ENCODE measurements around the gene SLX4. TPM values are rescaled to one million over a fixed set of nuclear protein-coding genes. Genes with fewer than 3 reads are reported as not detected.
A peak's percentile ranks its signal among the peaks of the same experiment; 100 is the strongest.

The SLX4 gene
- total and polyA plus RNA-seq, 9 of the 15 experiments (the other 6 are each of a cell fraction or from before 2014, with no cell fraction given), result 0.29 to 7.9 (median 3.8) TPM

- Histone ChIP-seq H2AFZ (ENCODE audit: low read depth, low read length) (no peak overlapping the region), H3K4me1 (replicated peaks in 1 of 2; ENCODE audit: control insufficient read depth in 2 of 2, insufficient read depth in 2 of 2, low read length in 2 of 2) (peaks cover 0 to 26% of the 10 kb centered on the region in 2 experiments; a peak in 3 of 5 replicates), H3K9me3 (replicated peaks; ENCODE audit: control insufficient read depth, insufficient read depth, low read depth, low read length) (no peaks in the 10 kb centered on the region), H3K27me3 (ENCODE audit: control insufficient read depth in 2 of 2, insufficient read depth in 2 of 2, low read length in 2 of 2) (no peaks in the 10 kb centered on the region), H3K27ac (ENCODE audit: extremely low read depth, low read depth, low read length) (no peak overlapping the region), H4K20me1 (replicated peaks; ENCODE audit: control insufficient read depth, insufficient read depth, low read length) (no peaks in the 10 kb centered on the region; the same call in none of the 2 replicates), H3K9ac (ENCODE audit: insufficient read depth in 1 of 2, low read depth in 2 of 2, low read length in 2 of 2) (no peak overlapping the region; a peak in 1 of 4 replicates), H3K79me2 (ENCODE audit: control insufficient read depth, insufficient read depth, low read length) (no peaks in the 10 kb centered on the region), H3K36me3 (ENCODE audit: control insufficient read depth, insufficient read depth, low read length) (peaks cover 15% of the 10 kb centered on the region; the same call in 2 of the 3 replicates), H3K4me3 (no peak overlapping the region), H3K9me1 (ENCODE audit: control insufficient read depth, insufficient read depth, low read length) (no peaks in the 10 kb centered on the region), H3K4me2 (ENCODE audit: insufficient read depth, low read length) (no peak overlapping the region)
- no TSS peak for BruUV-seq (replicated peaks)
- WGBS (ENCODE audit: insufficient coverage, low coverage, missing lambda C conversion rate), result 77% methylated on average over 16 of the region's 16 CpGs
- POLR2A ChIA-PET, result no interaction called here
- DNase-seq (ENCODE audit: extremely low read depth in 1 of 4, low spot score in 3 of 4) (no peak), FAIRE-seq (no peak), ATAC-seq (no peak)
- intact Hi-C loops (cut with micrococcal nuclease) (no loop called here), in situ Hi-C loops (cut with MboI) (no loop called here)
- CTCF ChIA-PET (ENCODE audit: low intra/inter-chr PET ratio), result no interaction called here
- TF ChIP-seq TCFL5 (CRISPR knock-in tag; conservative IDR thresholded peaks at IDR 0.05) (no peak), MAX (CRISPR knock-in tag; IDR thresholded peaks at IDR 0.05) (no peak), ZFX (CRISPR knock-in tag; IDR thresholded peaks at IDR 0.05) (no peak), ELF2 (CRISPR knock-in tag; IDR thresholded peaks at IDR 0.05) (no peak), CSDE1 (IDR thresholded peaks at IDR 0.05) (no peak), ZBTB40 (IDR thresholded peaks at IDR 0.05) (no peak), ZBTB40 (CRISPR knock-in tag; IDR thresholded peaks at IDR 0.05) (no peak), HMGN3 (IDR thresholded peaks at IDR 0.05; ENCODE audit: borderline replicate concordance, extremely low read depth, insufficient read length, low read depth, low read length) (no peak), ZNF121 (CRISPR knock-in tag; conservative IDR thresholded peaks at IDR 0.05) (peak; percentile 90)
These were observed 27.9 kb downstream of the SLX4 start for GRCh38 chr16:3583303-3584038.
